GM20431 (cell line): Measurements from ENCODE around the gene HCFC1.
"Not testable (repeated sequence)": the region's sequence is repeated elsewhere in the genome, so short reads cannot be mapped to it uniquely, and the experiment has no call there.

Experiments used
- in situ Hi-C: fragments of 300-500 bp; cut with MseI, MboI; formaldehyde crosslinking; loops from one replicate; pipeline ENCODE4 v1.15.0; 2020; ENCODE audit warnings: low sequenced_read_pairs; ENCODE audit not compliant: unreplicated experiment

HCFC1 gene

GRCh38 chrX:154010330-154011087, 38.9 kb upstream of the HCFC1 start:
- in situ Hi-C loops: no loop called here

- in situ Hi-C loops: no loop called here
Observed at GRCh38 chrX:154008521-154008920, 36.9 kb upstream of the HCFC1 start.

- in situ Hi-C loops: no loop called here
Observed at GRCh38 chrX:154006947-154007346, 35.3 kb upstream of the HCFC1 start.

- in situ Hi-C loops: no loop called here
Observed at GRCh38 chrX:154004315-154004714, 32.7 kb upstream of the HCFC1 start.

DNA sequence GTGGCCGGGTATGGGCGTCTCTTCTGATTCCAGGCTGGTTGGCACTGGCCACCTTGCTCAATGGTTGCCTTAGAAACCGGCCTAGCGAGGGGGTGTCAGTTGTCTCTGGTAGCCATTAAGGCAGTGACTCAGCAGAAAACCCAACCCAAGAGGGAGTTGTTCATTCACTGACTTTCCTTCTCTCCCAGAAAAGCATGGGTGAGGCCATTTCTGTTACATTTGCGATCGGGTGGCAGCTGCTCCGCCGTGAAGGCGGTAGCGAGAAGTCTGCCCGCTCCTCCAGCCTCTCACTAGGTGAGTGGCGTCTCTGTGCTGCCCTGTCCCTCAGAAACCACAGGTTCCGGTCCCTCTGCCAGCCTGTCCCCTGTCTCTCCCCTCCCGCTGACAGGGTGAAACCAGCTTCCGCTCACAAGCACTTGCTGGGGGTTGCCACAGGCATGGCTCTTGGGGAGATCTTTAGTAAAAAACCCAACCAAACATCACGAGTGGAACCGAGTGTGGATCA, 30.6 kb upstream of the HCFC1 start:
- in situ Hi-C loops: no loop called here

GRCh38 chrX:154000051-154000450, 28.4 kb upstream of the HCFC1 start:
- in situ Hi-C loops: no loop called here

- in situ Hi-C loops: no loop called here
Observed at GRCh38 chrX:153999359-154000037, 27.9 kb upstream of the HCFC1 start.

DNA sequence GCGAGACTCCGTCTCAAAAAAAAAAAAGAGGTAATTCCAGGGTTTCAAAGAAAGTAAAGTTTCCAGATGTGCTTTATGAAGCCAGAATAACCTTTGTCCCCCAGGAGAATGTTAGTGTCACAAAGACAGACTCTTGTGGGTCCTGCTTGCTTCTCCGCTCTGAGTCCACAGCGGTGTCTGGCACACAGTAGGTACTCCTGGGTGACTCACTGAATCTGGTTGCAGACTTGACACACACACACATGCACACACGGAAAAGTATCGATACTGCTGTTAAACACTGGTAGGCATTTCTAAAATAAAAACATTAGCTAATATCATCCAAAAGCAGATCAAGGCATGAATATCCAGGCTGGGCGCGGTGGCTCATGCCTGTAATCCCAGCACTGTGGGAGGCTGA, 23.9 kb upstream of the HCFC1 start:
- in situ Hi-C loops: no loop called here

DNA sequence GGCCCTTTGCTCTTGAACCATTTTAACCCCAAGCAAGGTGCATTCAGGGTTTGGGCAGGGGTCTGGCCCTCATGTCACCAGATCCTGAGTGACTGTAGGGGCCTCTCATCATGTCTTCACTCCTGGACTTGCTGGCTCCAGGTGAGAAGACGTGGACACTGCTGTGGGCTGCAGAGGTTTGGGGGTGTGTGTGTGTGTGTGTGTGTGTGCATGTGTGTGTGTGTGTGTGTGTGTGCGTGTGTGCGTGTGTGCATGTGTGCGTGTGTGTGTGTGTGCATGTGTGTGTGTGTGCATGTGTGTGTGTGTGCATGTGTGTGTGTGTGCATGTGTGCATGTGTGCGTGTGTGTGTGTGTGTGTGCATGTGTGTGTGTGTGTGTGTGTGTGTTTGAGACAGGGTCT, 22.8 kb upstream of the HCFC1 start:
- in situ Hi-C loops: not testable (repeated sequence)

DNA sequence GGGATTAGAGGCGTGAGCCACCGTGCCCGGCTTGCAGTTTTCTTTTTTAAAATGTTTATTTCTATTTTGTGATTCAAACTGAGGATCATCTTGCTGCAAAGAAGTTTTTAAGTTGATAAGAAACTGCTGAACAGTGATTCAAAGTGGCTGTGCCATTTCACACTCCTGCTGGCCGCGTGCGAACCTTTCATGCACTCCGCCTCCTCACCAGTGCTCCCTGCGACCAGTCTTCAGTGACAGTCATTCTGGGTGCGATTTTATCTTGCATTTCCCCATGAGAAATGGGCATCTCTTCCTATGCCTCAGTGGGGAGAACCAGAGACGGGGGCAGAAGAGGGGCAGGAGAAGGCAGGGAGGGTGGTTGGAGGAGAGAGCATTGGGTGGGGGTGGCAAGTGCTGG, 22.4 kb upstream of the HCFC1 start:
- in situ Hi-C loops: no loop called here

- in situ Hi-C loops: no loop called here
Observed at GRCh38 chrX:153993079-153993478, 21.5 kb upstream of the HCFC1 start.

DNA sequence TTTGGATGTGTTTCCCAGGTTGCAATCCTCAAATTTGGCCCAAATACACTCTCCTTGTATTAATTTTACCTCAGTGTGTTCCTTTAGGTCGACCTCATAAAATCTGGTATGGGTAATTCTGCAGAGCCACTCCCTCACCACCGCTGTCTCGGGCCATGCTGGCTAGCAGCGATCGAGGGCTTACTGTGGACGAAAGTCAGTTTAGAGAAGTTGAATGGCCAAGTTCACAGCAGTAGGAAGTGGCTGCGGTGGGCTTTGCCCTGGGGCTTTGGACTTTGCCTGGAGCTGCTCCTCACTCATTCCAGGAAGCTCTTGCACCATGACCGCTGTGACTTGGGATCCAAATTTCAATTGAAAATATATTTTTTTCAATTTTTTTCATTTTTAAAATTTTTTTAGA, 20.6 kb upstream of the HCFC1 start:
- in situ Hi-C loops: no loop called here

DNA sequence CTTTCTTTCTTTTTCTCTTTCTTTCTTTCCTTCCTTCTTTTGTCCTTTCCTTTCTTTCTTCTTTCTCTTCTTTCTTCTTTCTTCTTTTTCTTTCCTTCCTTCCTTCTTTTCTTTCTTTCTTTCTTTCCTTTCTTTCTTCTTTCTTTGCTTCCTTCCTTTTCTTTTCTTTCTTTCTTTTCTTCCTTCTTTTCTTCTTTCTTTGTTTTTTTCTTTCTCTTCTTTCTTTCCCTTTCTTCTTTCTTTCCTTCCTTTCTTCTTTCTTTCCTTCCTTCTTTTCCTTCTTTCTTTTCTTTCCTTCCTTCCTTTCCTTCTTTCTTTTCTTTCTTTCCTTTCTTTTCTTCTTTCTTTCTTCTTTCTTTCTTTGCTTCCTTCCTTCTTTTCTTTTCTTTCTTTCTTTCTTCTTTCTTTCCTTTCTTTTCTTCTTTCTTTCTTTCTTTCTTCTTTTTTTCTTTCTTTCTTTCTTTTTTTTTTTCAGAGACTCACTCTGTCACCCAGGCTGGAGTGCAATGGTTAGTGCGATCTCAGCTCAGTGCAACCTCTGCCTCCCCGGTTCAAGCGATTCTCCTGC, 19.5 kb upstream of the HCFC1 start:
- in situ Hi-C loops: no loop called here

DNA sequence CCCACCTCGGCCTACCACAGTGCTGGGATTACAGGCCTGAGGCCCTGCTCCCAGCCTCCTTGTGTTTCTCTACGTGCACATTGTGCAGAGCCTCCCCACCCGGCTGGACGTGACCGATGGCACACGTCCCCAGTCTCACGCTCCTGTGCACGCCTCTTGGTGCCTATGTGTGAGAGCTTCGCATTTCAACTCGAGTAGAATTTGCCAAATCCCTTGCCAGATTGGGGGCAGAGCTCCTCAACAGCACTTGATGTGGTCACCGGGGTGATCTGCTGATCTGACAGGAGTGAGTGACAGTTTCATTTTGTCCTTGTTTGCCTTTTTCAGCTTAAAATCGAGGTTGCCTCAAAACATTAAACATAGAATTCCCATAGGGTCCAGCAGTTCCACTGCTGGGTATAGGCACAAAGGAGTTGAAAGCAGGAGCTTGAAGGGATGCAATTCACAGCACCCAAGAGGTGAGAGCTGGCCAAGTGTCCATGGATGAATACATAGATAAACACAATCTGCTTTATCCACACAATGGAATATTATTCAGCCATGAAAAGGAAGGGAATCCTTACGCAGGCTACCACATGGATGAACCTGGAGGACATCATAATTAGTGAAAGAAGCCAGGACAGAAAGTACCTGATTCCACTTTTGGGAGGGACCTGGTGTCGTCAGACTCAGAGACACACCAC, 18.5 kb upstream of the HCFC1 start:
- in situ Hi-C loops: no loop called here

- in situ Hi-C loops: no loop called here
Observed at GRCh38 chrX:153988493-153988892, 16.9 kb upstream of the HCFC1 start.

DNA sequence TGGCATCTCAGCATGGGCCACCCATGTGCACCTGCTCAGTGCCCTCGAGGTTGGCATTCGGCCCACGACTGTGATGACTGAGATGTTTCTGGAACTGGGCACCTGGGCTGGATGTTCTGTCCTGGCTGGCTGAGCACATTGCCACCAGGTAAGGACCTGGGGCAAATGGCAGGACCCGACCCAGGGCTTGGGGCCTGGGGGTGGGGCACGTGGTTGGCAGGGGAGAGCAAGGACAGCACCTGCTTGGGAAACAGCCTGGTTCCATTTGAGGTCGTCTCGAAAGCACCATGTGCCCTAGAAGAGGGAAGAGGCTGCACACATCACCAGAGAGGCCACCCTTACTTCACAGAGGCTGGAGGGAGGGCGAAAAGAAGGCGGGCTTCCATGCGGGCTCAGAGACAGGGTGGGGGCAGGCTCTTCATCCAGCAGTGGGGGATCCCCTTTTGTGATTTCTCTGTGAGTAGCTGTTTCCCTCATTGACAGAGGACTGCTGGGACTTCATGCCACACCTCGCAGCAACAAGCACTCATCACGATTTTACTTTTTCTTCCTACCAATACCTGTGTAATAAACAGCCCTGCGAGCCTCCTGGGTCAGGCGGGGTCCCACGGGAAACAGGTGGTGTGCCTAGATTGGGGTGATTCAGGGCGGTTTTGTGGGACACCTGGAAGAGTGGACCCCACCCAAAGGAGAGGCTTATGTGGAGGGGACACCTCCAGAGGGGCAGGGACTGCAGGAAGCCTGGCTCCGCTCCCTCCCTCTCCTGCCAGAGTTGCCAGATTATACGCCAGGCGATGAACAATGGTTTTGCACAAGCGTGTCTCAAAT, 12.9 kb upstream of the HCFC1 start:
- in situ Hi-C loops: no loop called here

GRCh38 chrX:153983321-153983801, 11.7 kb upstream of the HCFC1 start:
- in situ Hi-C loops: no loop called here

- in situ Hi-C loops: no loop called here
Observed at GRCh38 chrX:153981771-153982533, 10.3 kb upstream of the HCFC1 start.

GRCh38 chrX:153981231-153981630, 9.6 kb upstream of the HCFC1 start:
- in situ Hi-C loops: no loop called here
